Panc1 (cell line): ENCODE measurements around the gene RUNX1.

Experiments
- SIN3A ChIP-seq: IDR thresholded peaks from 2 replicates; pipeline ENCODE4 v1.6.1; 2012; ENCODE audit warnings: low read depth, mild to moderate bottlenecking, low read length, moderate library complexity, borderline replicate concordance; ENCODE audit not compliant: insufficient read depth
- TF ChIP-seq, protein P1 (sequence below): fragments of 450-650 bp; IDR thresholded peaks from 2 replicates; pipeline ENCODE4 v1.5.1; 2017; ENCODE audit warnings: mild to moderate bottlenecking

DNA sequence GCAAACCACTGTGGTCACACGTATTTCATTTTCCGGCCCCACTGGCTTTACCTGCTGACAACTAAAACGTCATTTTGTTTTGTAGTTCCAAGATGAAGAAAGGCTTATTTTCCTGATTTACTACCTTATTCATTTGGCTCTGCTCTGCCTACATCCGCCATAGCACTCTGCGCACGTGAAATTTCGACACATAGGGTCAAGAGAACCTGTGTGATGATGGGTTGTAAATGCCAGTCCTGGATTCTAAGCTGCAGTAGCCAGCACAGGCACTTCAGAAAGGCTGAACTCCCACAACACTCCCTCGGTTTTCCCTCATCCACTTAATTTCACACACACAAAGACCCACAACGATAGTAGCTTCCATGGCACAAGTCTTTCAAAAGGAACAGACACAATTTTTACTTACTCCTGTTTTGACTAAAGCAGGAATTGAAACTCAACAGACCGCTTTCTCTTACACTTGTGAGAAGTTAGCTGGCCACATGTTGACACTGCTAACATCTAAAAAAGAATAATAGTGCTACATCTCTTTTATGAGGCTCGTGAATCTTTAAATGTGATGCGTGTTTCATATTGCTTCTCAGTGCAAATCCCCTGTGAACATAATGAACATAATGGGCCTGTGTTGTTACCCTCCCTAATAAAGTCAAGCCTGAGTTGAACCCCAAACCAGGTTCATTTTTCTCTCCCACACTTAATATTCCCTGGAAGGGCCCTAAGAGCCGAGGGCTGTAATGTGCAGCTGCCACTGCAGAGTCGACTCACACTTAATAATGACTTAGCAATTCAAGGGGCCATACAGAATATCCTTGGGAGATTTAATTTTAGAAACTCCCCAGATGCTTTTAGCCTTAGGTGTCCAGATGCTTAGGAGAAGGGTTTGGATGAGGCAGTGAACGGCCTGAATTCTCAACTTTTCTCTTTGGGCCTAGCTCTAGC lies 1.5 kb upstream of the RUNX1 start:
- TF ChIP-seq, protein P1, sequence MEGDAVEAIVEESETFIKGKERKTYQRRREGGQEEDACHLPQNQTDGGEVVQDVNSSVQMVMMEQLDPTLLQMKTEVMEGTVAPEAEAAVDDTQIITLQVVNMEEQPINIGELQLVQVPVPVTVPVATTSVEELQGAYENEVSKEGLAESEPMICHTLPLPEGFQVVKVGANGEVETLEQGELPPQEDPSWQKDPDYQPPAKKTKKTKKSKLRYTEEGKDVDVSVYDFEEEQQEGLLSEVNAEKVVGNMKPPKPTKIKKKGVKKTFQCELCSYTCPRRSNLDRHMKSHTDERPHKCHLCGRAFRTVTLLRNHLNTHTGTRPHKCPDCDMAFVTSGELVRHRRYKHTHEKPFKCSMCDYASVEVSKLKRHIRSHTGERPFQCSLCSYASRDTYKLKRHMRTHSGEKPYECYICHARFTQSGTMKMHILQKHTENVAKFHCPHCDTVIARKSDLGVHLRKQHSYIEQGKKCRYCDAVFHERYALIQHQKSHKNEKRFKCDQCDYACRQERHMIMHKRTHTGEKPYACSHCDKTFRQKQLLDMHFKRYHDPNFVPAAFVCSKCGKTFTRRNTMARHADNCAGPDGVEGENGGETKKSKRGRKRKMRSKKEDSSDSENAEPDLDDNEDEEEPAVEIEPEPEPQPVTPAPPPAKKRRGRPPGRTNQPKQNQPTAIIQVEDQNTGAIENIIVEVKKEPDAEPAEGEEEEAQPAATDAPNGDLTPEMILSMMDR: no peak
- TF ChIP-seq SIN3A: no peak
